ENCODE results near the gene CHAC2. TPM values are rescaled to one million over a fixed set of nuclear protein-coding genes. Genes with fewer than 3 reads are reported as not detected.
"Not testable (repeated sequence)": the region's sequence is repeated elsewhere in the genome, so short reads cannot be mapped to it uniquely, and the experiment has no call there.

CHAC2 gene
- polyA plus RNA-seq, 4 donors, result 3.6 to 6.2 (median 4.4) TPM

- DNase-seq (ENCODE audit: low read depth in 4 of 4, low spot score in 2 of 4), result no peak
Observed at GRCh38 chr2:53777134-53777533, 9.5 kb downstream of the CHAC2 start.

GRCh38 chr2:53778536-53779162 is 11.0 kb downstream of the CHAC2 start:
- DNase-seq (ENCODE audit: low read depth in 4 of 4, low spot score in 2 of 4), result no peak

DNA sequence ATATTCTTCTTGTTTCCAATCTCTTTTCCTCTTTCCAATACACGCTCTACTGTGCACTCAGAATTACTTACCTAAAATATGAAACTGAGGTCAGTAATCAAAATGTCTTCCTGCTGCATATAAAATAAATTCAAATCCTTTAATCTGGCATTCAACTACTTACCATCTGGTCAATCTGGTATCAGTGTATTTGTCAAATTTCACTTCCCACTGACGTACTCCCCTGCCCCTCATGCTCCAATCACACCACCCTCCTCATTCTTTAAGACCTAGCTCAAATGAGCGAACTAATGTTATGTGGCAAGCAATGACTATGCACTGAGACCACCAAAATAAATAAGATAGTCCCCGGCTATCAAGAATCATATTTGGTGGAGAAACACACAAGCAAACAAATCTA is 12.5 kb downstream of the CHAC2 start:
- DNase-seq (ENCODE audit: low read depth in 4 of 4, low spot score in 2 of 4), result no peak

DNA sequence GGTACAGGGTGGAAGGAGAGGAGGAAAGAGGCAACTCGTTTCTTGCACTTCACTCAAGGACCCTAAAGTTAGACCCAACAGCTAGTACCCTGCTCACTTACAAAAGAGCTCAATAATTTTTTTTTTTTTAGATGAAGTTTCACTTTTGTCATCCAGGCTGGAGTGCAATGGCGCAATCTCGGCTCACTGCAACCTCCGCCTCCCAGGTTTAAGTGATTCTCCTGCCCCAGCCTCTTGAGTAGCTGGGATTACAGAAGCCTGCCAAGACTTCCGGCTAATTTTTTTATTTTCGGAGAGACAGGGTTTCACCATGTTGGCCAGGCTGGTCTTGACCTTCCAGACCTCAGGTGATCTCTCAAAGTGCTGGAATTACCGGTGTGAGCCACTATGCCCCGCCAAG is 15.1 kb downstream of the CHAC2 start:
- no peak for DNase-seq (ENCODE audit: low read depth in 4 of 4, low spot score in 2 of 4)

DNA sequence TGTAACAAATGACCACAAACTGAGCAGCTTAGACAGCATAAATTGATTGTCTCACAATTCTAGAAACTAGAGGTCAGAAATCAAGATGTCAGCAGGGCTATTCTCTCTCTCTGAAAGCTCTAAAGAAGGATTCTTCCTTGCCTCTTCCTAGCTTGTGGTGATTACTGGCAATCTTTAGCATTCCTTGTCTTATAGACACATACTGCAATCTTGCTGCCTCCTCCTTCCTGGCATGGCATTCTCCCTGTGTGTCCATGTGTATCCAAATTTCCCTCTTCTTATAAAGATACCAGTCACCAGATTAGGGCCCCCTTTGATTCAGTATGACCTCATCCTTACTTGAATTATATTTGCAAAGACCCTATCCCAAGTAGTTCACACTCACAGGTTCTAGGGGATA is 16.8 kb downstream of the CHAC2 start:
- no peak for DNase-seq (ENCODE audit: low read depth in 4 of 4, low spot score in 2 of 4)

- DNase-seq (ENCODE audit: low read depth in 4 of 4, low spot score in 2 of 4), result no peak
Observed at GRCh38 chr2:53785366-53785765, 17.8 kb downstream of the CHAC2 start.

- DNase-seq (ENCODE audit: low read depth in 4 of 4, low spot score in 2 of 4), result peak in 1 of 4 donors; percentile 44
Observed at GRCh38 chr2:53786352-53786704, 18.7 kb downstream of the CHAC2 start.

- DNase-seq (ENCODE audit: low read depth in 4 of 4, low spot score in 2 of 4), result peak; percentile 74 to 90 (median 84)
Observed at GRCh38 chr2:53786705-53787613, 19.4 kb downstream of the CHAC2 start, which contains the start of the genes ASB3 and ERLEC1. Gene ASB3, minus strand, starts transcription at chr2:53786953. Its CDS starts 21,381 bp downstream, at chr2:53765572. Gene ERLEC1, plus strand, starts transcription at chr2:53787044. Its CDS starts 167 bp downstream, at chr2:53787211.

- DNase-seq (ENCODE audit: low read depth in 4 of 4, low spot score in 2 of 4), result no peak
Observed at GRCh38 chr2:53787614-53788289, 20.1 kb downstream of the CHAC2 start.

DNA sequence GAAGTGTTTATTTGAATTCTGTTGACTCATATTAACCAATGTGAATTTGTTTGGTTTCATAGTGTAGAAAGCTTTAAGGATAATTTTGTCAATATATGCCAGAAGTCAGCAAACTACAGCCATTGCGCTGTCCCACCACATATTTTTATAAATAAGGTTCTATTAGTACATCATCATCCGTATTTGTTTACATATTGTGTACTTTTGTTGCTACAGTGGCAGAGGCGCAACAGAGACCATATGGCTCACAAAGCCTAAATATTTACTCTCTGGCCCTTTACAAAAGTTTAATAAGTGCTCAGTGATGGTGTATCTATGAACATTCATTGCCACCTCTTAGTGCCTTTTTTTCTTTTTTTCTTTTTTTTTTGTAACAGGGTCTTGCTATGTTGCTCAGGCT is 25.7 kb downstream of the CHAC2 start:
- no peak for DNase-seq (ENCODE audit: low read depth in 4 of 4, low spot score in 2 of 4)

DNA sequence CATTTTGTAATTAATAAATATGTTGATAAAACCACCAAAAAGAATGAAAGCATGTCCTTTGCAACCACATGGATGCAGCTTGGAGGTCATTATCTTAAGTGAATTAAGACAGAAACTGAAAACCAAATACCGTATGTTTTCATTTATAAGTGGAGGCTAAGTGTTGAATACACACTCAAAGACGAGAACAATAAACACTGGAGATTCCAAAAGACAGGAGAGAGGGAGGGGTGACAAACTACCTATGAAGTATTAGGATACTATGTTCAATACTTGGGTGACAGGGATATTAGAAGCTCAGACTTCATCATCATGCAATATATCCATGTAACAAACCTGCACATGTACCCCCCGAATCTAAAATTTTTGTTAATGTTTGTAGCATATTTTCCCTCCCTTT is 26.2 kb downstream of the CHAC2 start:
- DNase-seq (ENCODE audit: low read depth in 4 of 4, low spot score in 2 of 4), result no peak

DNA sequence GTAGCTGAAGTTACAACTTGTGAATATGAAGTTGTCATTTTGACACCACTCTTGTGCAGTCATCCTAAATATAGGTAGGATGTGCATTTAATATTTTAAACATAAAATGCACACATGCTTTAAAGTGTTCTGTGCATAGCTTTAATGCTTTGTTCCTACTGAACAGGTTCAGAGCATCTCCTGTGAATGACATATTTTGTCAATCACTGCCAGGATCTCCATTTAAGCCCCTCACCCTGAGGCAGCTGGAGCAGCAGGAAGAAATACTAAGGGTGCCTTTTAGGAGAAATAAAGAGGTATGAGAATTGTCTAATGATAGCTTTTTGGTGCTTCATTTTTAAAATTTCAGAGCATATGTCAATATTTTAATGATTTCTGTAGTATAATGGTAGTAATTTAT is 33.9 kb downstream of the CHAC2 start:
- DNase-seq (ENCODE audit: low read depth in 4 of 4, low spot score in 2 of 4), result no peak

DNA sequence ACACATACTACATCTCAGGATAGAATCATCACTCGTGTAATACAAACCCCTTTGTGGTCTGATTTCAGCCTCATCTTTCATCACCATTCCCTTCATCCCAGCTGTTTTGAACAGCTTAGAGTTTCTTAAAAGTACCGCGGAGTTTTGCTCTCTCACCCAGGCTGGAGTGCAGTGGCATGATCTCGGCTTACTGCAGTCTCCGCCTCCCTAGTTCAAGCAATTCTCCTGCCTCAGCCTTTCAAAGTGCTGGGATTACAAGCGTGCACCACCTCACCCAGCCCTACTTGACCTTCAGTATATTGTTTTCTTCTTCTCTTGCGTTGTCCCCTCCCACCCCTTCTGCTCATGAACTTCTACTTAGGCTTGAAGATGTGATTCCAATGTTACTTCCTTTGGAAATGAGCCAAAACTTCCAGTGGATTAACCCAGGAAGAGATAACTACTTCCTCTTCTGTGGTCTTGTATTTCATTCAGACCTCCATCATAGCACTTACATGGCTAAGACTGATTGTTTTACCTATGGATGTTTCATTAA is 35.1 kb downstream of the CHAC2 start:
- DNase-seq (ENCODE audit: low read depth in 4 of 4, low spot score in 2 of 4), result no peak

GRCh38 chr2:53811601-53812000 is 44.0 kb downstream of the CHAC2 start:
- no peak for DNase-seq (ENCODE audit: low read depth in 4 of 4, low spot score in 2 of 4)

DNA sequence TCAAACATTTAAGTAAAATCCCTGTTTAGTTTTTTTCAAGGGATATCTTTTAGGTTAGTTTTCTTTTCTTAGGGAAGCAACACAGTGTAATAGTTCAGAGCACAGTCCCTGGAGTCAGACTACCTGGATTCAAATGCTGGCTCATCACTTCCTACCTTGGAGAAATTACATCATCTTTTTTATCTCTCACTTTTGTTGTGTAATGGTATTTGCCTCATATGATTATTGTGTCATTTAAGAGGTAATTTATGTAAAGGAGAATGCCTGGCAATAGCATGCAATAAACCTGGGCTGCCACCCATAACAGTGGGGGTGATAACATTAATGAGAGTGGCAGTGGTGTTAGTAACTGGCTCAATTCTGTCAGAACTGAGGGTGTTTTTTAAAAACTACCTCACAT is 45.5 kb downstream of the CHAC2 start:
- DNase-seq (ENCODE audit: low read depth in 4 of 4, low spot score in 2 of 4), result no peak

- no peak for DNase-seq (ENCODE audit: low read depth in 4 of 4, low spot score in 2 of 4)
Observed at GRCh38 chr2:53818854-53819435, 51.3 kb downstream of the CHAC2 start.

GRCh38 chr2:53819634-53820033 is 52.0 kb downstream of the CHAC2 start:
- no peak for DNase-seq (ENCODE audit: low read depth in 4 of 4, low spot score in 2 of 4)

GRCh38 chr2:53820048-53820447 is 52.4 kb downstream of the CHAC2 start:
- DNase-seq (ENCODE audit: low read depth in 4 of 4, low spot score in 2 of 4), result no peak

- no peak for DNase-seq (ENCODE audit: low read depth in 4 of 4, low spot score in 2 of 4)
Observed at GRCh38 chr2:53820711-53821110, 53.1 kb downstream of the CHAC2 start.

DNA sequence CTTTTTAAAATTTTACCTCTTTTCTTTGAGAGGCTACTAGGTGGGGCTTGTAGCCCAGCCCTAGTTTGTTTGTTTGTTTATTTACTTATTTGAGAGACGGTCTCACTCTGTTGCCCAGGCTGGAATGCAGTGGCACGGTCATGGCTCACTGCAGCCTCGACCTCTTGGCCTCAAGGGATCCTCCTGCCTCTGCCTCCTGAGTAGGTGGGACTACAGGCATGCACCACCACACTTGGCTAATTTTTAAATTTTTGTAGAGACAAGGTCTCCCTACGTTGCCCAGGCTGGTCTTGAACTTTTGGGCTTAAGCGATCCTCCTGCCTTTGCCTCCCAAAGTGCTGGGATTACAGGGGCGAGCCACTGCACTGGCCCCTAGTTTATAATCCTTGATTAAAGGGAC is 54.2 kb downstream of the CHAC2 start:
- DNase-seq (ENCODE audit: low read depth in 4 of 4, low spot score in 2 of 4), result no peak

DNA sequence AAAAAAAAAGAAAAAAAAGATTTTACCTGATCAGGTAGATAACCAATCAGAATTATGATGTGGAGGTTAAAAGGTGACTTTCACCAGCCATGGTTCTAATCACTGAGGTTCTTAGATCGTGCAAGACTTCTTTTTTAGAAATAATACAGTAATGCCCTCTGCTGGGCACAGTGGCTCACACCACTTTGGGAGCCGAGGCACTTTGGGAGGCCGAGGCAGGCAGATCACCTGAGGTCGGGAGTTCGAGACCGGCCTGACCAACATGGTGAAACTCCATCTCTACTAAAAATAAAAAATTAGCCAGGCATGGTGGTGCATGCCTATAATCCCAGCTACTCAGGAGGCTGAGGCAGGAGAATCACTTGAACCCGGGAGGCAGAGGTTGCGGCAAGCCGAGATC is 56.0 kb downstream of the CHAC2 start:
- not testable (repeated sequence) for DNase-seq (ENCODE audit: low read depth in 4 of 4, low spot score in 2 of 4)

Measured in left renal cortex interstitium (tissue), 4 donors.